ENCODE data around the gene CENPU. TPM values are rescaled to one million over a fixed set of nuclear protein-coding genes. Genes with fewer than 3 reads are reported as not detected.
A peak's percentile ranks its signal among the peaks of the same experiment; 100 is the strongest.
"Not testable (repeated sequence)": the region's sequence is repeated elsewhere in the genome, so short reads cannot be mapped to it uniquely, and the experiment has no call there.

Gene CENPU
- total RNA-seq, 1 donor from 2014 or later, result 3.8 TPM

- DNase-seq (ENCODE audit: low spot score), result no peak
Observed at GRCh38 chr4:184752496-184753275, 18.8 kb upstream of the CENPU start.

DNA sequence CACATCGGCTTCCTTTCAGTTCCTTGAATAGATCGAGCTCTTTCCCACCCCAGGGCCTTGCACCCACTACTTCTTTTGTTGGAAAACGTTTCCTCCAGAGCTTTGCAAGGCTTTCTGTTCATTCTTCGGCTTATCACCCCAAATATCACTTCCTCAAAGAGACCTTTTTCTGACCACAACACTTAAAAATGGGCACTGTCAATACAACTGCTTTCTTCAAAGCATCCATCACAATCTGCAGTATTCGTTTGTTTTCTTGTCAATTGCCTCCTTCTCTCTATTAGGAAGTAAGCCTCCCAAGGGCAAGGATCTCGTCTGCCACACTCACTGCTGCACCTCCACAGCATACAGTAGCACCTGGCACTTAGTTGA, 17.7 kb upstream of the CENPU start:
- no peak for DNase-seq (ENCODE audit: low spot score)

DNA sequence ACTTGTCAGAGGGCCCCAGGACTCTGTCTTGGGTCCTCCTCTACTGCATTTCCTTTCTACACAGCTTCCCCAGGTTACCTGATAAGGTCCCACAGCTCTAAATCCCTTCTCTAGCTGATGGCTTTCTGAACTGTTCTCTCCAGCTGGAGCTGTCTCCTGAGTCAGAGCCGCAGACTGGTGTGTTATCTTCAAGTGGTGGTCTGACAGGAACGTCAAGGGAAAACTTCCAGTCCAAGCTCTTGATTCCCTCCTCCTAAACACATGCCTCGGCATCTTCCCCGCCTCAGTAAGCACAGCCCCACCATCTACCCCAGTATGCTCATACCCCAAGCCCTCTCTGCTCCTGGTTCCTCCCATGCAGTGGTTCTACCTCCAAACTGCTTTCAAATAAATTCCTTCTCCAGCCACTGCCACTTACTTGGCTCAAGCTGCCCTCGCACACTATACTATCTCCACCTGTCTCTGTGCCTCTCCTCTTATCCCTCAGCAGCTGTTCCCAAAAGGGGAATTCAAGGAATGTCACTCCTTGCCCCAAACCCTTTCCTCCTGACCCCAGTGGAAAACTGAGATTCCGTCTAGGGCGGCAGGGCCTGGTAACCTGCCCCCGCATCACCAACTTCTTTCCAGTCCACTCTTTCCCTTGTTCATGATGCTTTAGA, 17.2 kb upstream of the CENPU start:
- DNase-seq (ENCODE audit: low spot score), result no peak

- peak; percentile 24 for DNase-seq (ENCODE audit: low spot score)
Observed at GRCh38 chr4:184748251-184748652, 14.4 kb upstream of the CENPU start.

DNA sequence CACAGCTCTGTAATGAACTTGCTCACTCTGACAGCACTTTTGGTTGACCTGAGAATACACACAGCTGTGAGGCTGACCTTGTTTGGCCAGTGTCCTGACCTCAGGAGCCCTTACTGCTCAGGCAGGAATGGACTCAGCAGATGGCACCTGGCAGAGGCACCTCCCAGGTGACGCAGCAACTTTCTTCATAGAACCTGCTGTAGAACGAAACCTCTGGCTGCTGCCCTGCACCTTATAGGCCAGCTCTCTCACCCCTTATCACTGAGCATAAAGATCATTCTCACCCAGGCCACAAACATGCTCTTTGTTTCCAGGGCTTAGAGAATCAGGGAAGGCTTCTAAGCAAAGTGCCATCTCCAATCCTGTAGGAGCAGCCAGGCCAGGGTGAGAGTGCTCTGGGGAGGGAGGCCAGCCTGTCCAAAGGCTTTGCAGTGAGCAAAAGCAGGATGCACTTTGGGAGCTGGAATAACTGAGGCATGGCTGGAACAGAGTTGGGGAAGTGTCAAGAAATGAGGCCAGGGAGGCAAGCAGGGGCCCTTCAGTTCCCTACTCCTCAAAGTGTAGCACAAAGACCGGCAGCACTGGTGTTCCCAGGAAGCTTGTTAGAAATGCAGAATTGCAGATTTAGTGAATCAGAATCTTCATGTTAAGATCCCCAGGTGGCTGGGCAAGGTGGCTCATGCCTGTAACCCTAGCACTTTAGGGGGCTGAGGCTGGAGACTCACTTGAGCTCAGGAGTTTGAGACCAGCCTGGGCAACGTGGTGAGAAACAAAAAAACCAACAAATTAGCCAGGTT, 13.3 kb upstream of the CENPU start:
- DNase-seq (ENCODE audit: low spot score), result peak; percentile 26

GRCh38 chr4:184745831-184746795, 12.2 kb upstream of the CENPU start:
- DNase-seq (ENCODE audit: low spot score), result peak; percentile 84

- no peak for DNase-seq (ENCODE audit: low spot score)
Observed at GRCh38 chr4:184744236-184744635, 10.3 kb upstream of the CENPU start.

GRCh38 chr4:184743650-184744049, 9.8 kb upstream of the CENPU start:
- DNase-seq (ENCODE audit: low spot score), result no peak

DNA sequence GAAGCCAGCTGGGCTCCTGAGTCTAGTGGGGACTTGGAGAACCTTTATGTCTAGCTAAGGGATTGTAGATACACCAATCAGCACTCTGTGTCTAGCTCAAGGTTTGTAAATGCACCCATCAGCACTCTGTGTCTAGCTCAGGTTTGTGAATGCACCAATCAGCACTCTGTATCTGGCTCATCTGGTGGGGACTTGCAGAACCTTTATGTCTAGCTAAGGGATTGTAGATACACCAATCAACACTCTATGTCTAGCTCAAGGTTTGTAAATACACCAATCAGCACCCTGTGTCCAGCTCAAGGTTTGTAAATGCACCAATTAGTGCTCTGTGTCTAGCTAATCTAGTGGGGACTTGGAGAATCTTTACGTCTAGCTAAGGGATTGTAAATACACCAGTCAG, 7.8 kb upstream of the CENPU start:
- DNase-seq (ENCODE audit: low spot score), result not testable (repeated sequence)

GRCh38 chr4:184740980-184741391, 7.1 kb upstream of the CENPU start:
- DNase-seq (ENCODE audit: low spot score), result peak; percentile 6

DNA sequence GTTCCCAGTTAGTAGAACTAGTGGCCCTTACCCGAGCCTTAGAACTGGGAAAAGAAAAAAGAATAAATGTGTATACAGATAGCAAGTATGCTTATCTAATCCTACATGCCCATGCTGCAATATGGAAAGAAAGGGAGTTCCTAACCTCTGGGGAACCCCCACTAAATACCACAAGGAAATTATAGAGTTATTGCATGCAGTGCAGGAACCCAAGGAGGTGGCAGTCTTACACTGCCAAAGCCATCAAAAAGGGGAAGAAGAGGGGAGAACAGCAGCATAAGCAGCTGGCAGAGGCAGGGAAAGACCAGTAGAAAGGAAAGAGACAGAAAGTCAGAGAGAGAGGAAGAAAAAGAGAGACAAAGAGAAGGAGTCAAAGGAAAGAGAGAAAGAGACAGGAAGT, 5.7 kb upstream of the CENPU start:
- not testable (repeated sequence) for DNase-seq (ENCODE audit: low spot score)

DNA sequence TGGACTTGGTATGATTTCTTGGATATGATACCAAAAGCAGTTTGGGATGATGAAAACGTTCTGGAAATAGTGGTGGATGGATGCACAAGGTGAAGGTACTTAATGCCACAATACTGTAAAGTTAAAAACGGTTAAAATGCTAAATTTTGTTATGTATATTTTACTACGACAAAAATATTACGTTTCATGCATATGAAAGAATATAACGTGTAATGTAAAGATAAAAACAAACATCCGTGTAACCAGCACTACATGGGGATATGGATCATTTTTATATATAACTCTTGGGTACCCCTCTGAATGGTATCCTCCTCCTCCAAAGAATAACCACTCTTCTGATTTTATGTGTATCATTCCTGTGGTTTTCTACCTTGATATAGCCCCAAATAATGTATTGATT, 862 bp upstream of the CENPU start:
- no peak for DNase-seq (ENCODE audit: low spot score)

DNA sequence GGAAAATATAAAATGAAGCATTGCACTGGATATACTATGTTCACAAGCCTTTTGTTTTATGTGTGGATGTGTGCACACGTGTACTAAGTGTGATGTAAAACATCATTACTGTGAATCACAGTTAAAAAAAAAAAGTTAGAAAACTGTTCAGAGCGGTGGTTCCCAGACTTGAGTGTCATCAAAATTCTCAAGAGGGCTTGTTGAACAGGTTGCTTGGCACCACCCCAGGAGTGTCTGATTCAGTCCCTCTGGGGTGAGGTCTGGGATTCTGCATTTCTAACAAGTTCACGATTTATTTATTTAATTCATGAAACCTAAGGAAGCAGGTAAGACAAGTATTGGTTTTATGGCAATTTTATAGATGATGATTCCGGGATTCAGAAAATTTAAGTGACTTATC, 1.8 kb downstream of the CENPU start:
- no peak for DNase-seq (ENCODE audit: low spot score)

DNA sequence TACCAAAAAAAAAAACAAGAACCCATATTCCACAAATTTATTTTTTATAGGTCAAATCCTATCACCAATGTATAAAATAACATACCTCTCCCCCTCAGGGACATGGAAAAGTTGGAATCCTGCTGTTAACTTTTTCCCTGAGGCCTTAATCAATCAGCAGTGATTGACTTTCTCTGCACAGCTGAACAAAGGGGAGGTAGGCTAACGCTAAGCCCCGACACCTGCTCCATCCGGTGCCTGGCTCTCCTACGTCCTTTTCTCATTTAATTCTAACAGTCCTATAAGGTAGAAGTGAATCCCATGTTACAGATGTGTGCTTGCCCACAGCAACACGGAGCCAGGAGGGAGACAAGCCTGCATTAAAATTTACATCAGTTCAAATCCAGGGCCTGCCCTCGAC, 2.8 kb downstream of the CENPU start:
- no peak for DNase-seq (ENCODE audit: low spot score)

DNA sequence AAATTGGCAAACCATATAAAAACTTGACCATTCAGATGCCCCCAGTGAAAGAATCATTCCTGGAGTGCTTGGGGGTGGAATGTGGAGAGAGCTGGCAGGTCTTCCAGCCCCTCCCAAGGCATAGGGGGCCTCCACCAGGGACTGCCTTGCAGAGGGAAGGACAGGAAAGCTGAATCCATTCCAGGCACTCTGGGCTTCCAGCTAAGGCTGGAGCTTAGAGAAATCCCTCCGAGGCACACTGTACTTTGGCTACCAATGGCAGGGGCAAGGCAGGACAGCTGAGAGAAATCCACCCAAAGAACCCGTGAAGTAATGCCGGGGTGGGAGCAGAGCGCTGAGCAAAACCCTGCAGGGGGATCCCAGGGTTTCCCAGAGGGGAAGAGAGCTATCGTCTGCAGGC, 4.0 kb downstream of the CENPU start:
- no peak for DNase-seq (ENCODE audit: low spot score)

GRCh38 chr4:184728858-184729257, 5.0 kb downstream of the CENPU start:
- DNase-seq (ENCODE audit: low spot score), result no peak

DNA sequence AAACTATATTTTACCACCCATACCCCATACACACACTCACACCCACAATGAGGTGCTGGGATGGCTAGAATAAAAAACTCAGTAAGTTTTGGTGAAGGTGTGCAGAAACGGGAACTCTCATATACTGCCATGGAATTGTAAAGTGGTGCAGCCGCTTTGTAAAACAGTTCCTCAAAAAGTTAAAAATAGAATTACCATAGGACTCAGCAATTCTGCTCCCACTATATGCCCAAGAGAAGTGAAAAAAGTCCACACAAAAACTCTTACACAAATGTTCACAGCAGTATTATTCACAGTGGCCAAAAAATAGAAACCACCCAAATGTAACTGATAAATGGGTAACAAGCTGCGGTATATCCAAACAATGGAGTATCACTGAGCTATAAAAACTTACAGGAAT, 6.5 kb downstream of the CENPU start:
- DNase-seq (ENCODE audit: low spot score), result no peak

DNA sequence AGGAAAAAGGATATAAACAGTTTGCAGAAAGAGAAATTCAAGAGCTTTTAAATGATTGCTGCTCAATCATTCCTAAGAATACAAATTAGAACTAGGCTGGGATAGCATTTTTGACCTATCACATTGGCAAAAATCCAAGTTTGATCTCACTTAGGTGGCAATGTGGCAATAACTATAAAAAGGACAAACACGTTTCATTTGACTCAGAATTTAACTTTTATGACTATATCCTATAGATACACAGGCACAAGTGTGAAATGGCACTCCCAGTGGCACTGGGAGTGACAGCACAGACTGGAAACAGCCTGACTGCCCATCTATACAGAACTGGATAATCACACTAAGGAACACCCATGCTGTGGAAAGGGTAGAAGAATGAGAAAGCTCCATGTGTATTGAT, 11.1 kb downstream of the CENPU start:
- DNase-seq (ENCODE audit: low spot score), result no peak

- no peak for DNase-seq (ENCODE audit: low spot score)
Observed at GRCh38 chr4:184721254-184721653, 12.6 kb downstream of the CENPU start.

- no peak for DNase-seq (ENCODE audit: low spot score)
Observed at GRCh38 chr4:184719407-184719806, 14.5 kb downstream of the CENPU start.

DNA sequence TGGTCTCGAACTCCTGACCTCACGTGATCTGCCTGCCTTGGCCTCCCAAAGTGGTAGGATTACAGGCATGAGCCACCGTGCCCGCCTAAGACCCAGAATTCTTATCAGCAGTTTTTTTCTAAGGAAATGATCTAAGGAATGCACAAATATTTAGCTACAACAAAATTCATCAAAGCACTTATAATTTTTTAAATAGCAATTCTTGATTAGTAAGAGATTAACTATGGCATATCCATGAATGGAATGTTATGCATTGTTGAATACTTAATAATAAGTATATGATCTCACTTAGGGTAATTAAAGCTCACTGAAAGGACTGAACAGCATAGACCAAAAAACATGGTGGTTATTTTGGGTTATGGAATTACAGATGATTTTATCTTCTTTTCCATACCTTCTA, 18.4 kb downstream of the CENPU start:
- no peak for DNase-seq (ENCODE audit: low spot score)

- DNase-seq (ENCODE audit: low spot score), result no peak
Observed at GRCh38 chr4:184713887-184714286, 20.0 kb downstream of the CENPU start.

Data from mucosa of gallbladder (tissue), 1 donor.